Erythroblast (primary cell): ENCODE measurements around the gene FGF22.

ENCODE experiments used
- GATA1 ChIP-seq: IDR thresholded peaks from 2 replicates; pipeline ENCODE4 v1.6.1; 2011; ENCODE audit warnings: low read depth, mild to moderate bottlenecking, control low read depth, low read length, moderate library complexity
- POLR2A ChIP-seq: IDR thresholded peaks from 2 replicates; pipeline ENCODE4 v1.6.1; 2011; ENCODE audit warnings: mild to moderate bottlenecking, low read length

- TF ChIP-seq POLR2A, result no peak
- no peak for TF ChIP-seq GATA1
Measured at GRCh38 chr19:647566-648284, 8.0 kb downstream of the FGF22 start.
